ENCODE measurements around the gene AHNAK2.

- TF ChIP-seq CTCF (IDR thresholded peaks at IDR 0.05; ENCODE audit: low read depth, low read length) (no peak), POLR2A (IDR thresholded peaks at IDR 0.05; ENCODE audit: extremely low read depth, insufficient read length) (no peak), MAX (IDR thresholded peaks at IDR 0.05; ENCODE audit: low read depth, low read length) (no peak), MYC (IDR thresholded peaks at IDR 0.05; ENCODE audit: low read depth, low read length) (no peak)
Observed at GRCh38 chr14:104889375-104889757, 88.8 kb downstream of the AHNAK2 start.

Measured in NB4 (cell line).